KOPT-K1 (cell line): ENCODE measurements around the gene ZNF426.

Experiments
- H3K27ac ChIP-seq: fragments of 200-600 bp; sonication (generic); 2 replicates; pipeline ENCODE4 v1.5.1; 2016; ENCODE audit warnings: antibody characterized with exemption, mild to moderate bottlenecking, low read depth, low read length; ENCODE audit not compliant: poor library complexity, severe bottlenecking
- H3K36me3 ChIP-seq: fragments of 200-600 bp; sonication (generic); 2 replicates; pipeline ENCODE4 v1.5.1; 2017; ENCODE audit warnings: antibody characterized with exemption, mild to moderate bottlenecking, low read length, moderate library complexity; ENCODE audit not compliant: insufficient read depth
- H3K9me3 ChIP-seq: fragments of 200-600 bp; sonication (generic); 2 replicates; pipeline ENCODE4 v1.5.1; 2017; ENCODE audit warnings: antibody characterized with exemption, low read length, mild to moderate bottlenecking; ENCODE audit not compliant: insufficient read depth, poor library complexity, severe bottlenecking

ZNF426 gene

GRCh38 chr19:9531933-9532332 is 6.5 kb downstream of the ZNF426 start:
- peaks cover 79% of the 10 kb centered on the region for H3K9me3 ChIP-seq
- peaks cover 98% of the 10 kb centered on the region for H3K36me3 ChIP-seq
- H3K27ac ChIP-seq: no peak overlapping the region

GRCh38 chr19:9528757-9529336 is 9.6 kb downstream of the ZNF426 start:
- Histone ChIP-seq H3K36me3 (peaks cover 89% of the 10 kb centered on the region), H3K27ac (no peak overlapping the region), H3K9me3 (peaks cover 100% of the 10 kb centered on the region)

- Histone ChIP-seq H3K9me3 (peaks cover 98% of the 10 kb centered on the region), H3K27ac (no peak overlapping the region), H3K36me3 (peaks cover 55% of the 10 kb centered on the region)
Observed at GRCh38 chr19:9523885-9524474, 14.5 kb downstream of the ZNF426 start.

- Histone ChIP-seq H3K9me3 (peaks cover 43% of the 10 kb centered on the region), H3K36me3 (no peaks in the 10 kb centered on the region), H3K27ac (no peak overlapping the region)
Observed at GRCh38 chr19:9507285-9507684, 31.2 kb downstream of the ZNF426 start.

GRCh38 chr19:9500796-9501195 is 37.6 kb downstream of the ZNF426 start:
- Histone ChIP-seq H3K9me3 (peaks cover 47% of the 10 kb centered on the region), H3K27ac (no peak overlapping the region), H3K36me3 (no peaks in the 10 kb centered on the region)

GRCh38 chr19:9498183-9498902 is 40.1 kb downstream of the ZNF426 start, which contains the start of gene ZNF560:
Gene ZNF560 (minus strand): TSS chr19:9498616. CDS start chr19:9475313, 23,303 bp downstream.
- Histone ChIP-seq H3K36me3 (no peaks in the 10 kb centered on the region), H3K9me3 (peaks cover 47% of the 10 kb centered on the region), H3K27ac (no peak within 1 kb of the TSS)

GRCh38 chr19:9494096-9494495 is 44.3 kb downstream of the ZNF426 start:
- no peak overlapping the region for H3K27ac ChIP-seq
- H3K36me3 ChIP-seq: no peaks in the 10 kb centered on the region
- peaks cover 32% of the 10 kb centered on the region for H3K9me3 ChIP-seq

GRCh38 chr19:9487016-9487415 is 51.4 kb downstream of the ZNF426 start:
- Histone ChIP-seq H3K27ac (no peak overlapping the region), H3K9me3 (peaks cover 39% of the 10 kb centered on the region), H3K36me3 (no peaks in the 10 kb centered on the region)

GRCh38 chr19:9485140-9485539 is 53.3 kb downstream of the ZNF426 start:
- no peaks in the 10 kb centered on the region for H3K36me3 ChIP-seq
- peaks cover 39% of the 10 kb centered on the region for H3K9me3 ChIP-seq
- H3K27ac ChIP-seq: no peak overlapping the region

- no peaks in the 10 kb centered on the region for H3K36me3 ChIP-seq
- no peak overlapping the region for H3K27ac ChIP-seq
- H3K9me3 ChIP-seq: peaks cover 31% of the 10 kb centered on the region
Observed at GRCh38 chr19:9474975-9475374, 63.5 kb downstream of the ZNF426 start.
